ENCODE measurements around the gene ZNF500.
"Not testable (repeated sequence)": the region's sequence is repeated elsewhere in the genome, so short reads cannot be mapped to it uniquely, and the experiment has no call there.

ZNF500 gene

DNA sequence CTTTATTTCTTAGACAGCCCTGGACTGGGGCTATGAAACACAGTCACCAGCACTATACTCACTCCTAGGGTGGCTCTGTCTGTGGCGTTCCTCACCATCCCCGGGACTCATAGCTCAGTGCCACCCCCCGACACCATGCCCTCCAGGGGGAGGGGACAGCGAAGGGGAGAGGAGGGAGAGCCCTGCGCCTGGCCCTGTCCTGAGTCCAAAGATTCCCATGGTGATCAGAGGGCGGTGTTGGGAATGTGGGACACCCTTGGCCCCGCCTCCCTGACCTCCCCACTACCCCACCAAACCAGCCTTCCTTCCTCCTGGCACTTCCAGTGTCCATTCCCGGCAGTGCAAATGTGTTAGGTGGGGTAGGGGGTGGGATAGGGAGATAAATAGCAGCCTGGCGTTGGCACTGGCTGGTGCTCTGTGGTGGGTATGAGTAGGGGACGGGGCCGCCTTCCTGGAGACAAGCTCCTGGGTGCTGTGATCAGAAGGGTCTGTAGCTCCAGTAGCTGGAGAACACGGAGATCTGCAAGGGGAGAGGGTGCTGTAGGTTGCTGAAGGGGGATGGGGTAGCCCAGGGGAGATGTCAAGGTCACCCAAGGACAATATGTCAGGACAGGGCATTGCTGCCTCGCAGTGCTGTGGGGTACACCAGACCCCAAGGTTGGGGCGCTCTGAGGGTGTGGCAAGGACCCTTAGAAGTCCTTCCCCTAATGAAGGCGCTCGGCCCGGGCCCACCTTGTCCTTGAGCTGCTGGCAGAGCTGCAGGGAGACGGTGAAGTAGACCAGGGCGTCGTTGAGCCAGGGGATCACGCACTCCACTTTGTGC is 30.2 kb upstream of the ZNF500 start:
- DNase-seq (ENCODE audit: low read depth): no peak

DNA sequence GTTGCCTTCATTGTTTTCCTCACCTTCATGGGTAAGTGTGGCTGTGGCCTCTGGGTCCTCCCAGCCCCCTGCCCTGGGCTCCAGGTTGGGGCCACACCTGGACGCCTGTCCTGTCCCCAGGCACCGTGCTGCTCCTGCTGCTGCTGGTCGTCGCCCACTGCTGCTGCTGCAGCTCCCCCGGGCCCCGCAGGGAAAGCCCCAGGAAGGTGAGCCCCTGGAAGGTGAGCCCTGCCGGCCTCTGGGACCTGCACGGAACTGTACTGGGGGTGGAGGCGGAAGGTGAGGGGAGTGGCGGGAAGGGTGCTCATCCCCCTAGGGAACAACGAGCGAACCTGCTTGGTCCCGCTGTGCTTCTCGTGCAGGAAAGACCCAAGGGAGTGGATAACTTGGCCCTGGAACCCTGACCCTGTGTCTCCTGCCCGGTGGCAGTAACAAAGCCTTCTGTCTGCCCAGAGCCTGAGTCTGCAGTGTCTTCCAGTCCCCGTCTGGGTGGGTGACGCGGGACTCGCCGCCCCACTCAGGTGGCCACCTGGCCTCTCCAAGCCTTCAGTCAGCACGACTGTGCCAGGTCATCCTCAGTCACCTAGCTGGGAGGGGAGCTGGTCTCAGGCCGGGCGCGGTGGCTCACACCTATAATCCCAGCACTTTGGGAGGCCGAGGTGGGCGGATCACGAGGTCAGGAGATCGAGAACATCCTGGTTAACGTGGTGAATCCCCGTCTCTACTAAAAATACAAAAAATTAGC is 29.0 kb upstream of the ZNF500 start:
- DNase-seq (ENCODE audit: low read depth): no peak

DNA sequence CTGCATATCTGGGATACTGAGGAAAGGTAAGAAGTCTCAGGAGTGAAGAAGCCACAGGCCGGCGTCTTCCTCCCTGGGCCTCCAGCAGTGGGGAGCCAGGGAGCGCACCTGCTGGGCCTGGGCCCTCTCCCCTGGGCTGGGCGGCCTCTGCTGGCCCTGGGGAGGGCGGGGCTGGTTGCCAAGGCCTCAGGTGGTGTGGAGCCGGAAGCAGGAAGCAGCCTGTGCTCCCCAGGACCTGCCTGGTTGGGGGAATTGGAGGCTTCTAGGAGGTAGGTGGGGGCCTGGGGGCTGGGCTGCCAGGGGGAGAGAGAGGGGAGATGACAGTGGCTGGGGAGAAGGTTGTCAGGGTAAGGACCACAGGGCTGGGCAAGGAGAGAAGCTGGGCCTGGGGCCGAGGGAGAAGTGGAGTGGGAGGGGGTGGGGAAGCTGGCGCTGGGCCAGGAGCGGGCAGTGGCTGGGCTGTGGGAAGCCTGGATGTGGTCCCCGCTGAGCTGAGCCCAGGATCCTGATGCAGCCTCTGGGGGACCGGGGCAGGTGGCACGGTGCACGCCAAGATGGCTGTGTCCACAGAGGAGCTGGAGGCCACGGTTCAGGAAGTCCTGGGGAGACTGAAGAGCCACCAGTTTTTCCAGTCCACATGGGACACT is 28.3 kb upstream of the ZNF500 start, which contains the start of gene SMIM22:
Gene SMIM22, plus strand, starts transcription at position 189 of the 647 bp plus-strand sequence. Its CDS starts 366 bp downstream, at position 555.
- DNase-seq (ENCODE audit: low read depth): no peak

DNA sequence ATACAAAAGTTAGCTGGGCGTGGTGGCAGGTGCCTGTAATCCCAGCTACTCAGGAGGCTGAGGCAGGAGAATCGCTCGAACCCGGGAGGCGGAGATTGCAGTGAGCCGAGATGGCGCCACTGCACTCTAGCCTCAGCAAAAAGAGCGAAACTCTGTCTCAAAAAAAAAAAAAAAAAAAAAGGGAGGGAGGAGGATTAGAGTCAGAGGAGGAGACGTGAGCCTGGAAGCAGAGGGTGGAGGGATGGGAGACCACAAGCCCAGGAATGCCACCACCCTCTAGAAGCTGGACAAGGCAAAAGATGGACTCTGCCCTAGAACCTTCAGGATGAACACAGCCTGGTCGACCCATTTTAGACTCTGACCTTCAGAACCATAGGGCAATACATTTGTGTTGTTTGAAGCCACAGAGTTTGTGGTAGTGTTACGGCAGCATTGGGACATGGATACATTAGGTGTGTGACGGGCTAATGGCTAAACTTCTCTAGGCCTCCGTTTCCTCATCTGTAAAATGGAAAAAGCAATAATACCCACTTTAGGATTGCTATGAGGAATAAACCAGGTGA is 26.1 kb upstream of the ZNF500 start:
- no peak for DNase-seq (ENCODE audit: low read depth)

DNA sequence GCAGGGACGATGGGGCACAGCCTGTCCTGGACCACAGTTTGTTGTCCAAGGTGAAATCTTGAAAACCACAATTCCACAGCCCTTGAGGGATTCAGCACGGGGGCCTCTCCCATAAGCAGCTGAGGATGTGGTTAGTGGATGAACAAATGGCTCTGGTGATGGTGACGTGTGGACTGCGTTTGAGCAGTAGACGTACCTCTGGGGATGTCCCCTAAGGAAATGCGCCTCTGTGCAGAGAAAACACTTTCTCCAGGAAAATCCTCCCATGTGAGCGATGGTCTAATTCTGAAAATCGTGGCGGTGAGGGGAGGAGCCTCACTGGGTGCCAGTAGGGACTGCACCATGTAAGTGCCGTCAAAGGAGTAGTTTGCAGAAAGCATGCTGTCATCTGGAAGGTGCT is 23.9 kb upstream of the ZNF500 start:
- no peak for DNase-seq (ENCODE audit: low read depth)

DNA sequence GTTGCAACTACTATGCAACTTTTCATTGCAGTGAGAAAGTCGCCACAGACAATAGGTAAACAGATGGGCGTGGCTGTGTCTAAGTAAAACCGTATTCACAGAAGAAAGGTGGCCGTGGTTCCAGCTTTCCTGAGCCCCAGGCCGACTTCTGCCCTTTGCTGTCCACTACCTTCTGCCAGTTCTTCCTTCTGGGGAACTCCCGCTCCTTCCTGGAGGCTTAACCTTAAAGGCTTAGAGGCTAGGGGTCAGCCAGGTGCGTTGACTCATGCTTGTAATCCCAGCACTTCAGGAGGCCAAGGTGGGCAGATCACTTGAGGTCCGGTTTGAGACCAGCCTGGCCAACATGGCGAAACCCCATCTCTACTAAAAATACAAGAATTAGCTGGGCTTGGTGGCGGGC is 23.3 kb upstream of the ZNF500 start:
- no peak for DNase-seq (ENCODE audit: low read depth)

DNA sequence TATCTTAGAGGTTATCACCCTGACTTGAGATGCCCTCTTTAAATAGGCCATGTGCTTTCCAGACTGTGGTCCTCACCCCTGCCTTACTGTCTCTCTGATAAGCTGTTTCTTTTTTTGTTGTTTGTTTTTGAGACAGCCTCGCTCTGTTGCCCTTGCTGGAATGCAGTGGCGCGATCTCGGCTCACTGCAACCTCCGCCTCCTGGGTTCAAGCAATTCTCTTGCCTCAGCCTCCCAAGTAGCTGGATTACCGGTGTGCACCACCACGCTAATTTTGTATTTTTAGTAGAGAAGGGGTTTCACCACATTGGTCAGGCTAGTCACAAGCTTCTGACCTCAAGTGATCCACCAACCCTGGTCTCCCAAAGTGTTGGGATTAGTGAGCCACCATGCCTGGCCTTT is 21.9 kb upstream of the ZNF500 start:
- DNase-seq (ENCODE audit: low read depth): no peak

DNA sequence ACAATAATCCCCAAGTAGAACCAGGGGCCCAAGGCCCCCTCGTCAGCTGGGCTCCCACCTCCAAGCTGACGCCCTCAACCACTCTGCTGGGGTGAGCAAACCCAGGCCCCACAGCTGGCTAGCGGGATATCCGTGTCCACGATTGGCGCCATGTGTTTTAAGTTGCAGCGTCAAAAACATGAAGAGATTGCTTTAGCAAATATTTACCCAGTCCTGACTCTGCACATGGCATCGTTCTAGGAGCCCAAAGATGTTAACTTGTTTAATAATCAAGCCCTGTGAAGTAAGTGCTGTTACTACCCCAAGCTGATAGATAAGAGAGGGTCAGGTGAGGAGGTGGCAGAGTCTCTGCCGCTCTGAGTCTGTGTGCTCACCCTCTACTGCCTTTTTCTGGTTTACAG is 21.5 kb upstream of the ZNF500 start:
- no peak for DNase-seq (ENCODE audit: low read depth)

DNA sequence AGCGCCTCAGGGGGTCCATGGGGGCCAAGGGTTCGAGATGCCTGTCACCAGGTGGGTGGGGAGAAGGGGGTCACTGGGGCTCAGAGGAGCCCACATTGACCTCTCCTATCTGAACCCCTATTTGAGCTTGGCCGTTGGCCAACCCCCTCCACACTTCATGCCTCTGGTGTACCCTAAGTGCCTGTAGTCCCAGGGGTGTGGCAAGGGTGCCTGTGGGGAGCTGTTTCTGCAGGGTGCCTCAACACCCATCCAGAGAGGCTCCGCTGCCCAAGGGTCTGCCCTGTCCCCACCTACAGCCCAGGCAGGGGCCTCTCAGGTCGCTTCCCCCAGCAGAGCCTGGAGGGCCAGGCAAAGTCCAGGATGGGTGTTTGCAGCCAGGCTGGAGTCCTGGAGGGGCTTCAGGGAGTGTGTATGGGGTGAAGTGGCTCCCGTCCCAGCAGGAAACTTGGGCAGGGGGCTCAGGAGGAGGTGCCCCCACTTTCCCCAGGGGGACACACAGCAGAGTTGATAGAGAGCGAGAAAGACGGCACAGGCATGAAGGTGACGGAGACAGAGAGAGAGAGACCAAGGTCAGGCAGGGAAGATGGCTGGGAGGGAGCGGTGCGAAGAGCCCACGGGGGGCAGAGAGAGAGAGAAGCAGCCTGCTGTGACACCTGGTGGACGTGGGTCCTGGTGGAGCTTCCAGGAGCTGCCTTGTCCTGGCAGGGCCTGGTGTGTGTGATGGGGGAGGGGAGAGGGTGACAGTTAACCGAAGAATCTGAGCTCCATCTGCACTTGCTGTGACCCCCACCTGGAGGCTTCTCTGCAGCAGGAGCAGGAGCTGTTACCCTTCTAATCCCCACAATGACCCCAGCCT is 20.9 kb upstream of the ZNF500 start, which contains the start of gene SEPTIN12:
Gene SEPTIN12, minus strand, starts transcription at position 719 of the 856 bp plus-strand sequence. Its CDS starts 700 bp downstream, at position 19.
- no peak for DNase-seq (ENCODE audit: low read depth)

DNA sequence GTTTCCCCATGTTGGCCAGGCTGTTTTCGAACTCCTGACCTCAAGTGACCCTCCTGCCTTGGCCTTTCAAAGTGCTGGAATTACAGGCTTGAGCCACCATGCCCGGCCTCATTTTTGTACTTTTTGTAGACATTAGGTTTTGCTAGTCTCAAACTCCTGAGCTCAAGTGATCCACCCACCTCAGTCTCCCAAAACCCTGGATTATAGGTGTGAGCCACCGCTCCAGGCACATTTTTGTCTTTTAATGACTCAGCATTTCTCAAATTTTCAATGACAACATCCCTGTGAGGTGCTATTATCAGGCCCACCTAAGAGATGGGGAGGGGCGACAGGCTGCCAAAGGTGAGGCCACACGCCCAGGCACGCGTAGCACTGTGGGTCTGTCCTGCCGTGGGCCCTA is 20.1 kb upstream of the ZNF500 start:
- DNase-seq (ENCODE audit: low read depth): no peak

DNA sequence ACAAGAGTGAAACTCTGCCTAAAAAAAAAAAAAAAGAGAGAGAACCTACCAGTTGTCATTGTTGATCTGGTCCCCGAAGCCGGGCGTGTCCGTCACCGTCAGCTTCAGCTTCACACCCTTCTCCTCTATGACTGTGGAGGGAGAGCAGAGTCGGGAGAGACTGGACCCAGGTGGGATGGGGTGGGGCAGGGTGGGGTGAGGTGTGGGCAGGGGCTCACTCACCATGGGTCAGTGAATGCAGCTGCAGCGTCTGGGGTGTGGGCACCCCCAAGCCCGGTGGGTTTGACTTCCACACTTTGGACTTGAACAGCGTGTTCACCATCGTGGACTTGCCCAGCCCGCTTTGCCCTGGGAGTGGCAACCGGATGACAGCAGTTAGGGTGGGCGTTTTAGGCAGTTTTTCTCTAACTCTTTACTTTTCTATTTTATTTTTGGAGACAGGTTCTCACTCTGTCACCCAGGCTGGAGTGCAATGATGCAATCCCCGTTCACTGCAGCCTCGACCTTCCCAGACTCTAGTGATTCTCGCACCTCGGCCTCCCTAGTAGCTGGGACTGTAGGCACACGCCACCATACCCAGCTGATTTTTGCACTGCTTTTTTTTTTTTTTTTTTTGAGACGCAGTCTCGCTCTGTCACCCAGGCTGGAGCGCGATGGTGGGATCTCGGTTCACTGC is 18.9 kb upstream of the ZNF500 start:
- DNase-seq (ENCODE audit: low read depth): no peak

DNA sequence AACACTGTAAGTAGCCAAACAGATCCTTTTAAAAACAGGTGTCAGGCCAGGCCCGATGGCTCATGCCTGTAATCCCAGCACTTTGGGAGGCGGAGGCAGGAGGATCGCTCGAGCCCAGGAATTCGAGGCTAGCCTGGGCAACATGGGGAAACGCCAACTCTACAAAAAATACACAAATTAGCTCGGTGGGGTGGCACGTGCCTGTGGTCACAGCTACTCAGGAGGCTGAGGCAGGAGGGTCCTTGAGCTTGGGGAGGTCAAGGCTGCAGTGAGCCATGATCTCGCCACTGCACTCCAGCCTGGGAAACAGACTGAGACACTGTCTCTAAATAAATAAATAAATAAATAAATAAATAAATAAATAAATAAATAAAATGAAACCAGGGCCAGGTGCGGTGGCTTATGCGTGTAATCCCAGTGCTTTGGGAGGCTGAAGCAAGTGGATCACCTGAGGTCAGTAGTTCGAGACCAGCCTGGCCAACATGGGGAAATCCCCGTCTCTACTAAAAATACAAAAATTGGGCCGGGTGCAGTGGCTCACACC is 17.6 kb upstream of the ZNF500 start:
- DNase-seq (ENCODE audit: low read depth): not testable (repeated sequence)

DNA sequence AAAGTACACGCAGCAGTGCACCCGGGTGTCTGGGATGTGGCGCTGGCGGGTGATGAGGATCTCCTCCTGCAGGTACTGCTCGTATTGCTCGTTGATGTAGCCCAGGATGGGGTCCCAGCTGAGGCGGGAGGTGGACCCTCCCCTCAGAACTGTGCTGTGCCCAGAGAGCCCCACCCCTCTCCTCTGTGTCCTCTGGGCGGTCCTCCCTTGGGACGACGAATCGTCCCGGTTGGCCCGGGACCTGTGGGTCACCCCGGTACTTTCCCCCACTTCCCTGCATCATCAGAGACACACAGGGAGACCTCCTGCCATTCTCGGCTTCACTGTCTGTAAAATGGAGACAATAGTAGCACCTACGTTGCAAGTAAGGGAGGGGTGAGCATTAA is 17.0 kb upstream of the ZNF500 start:
- no peak for DNase-seq (ENCODE audit: low read depth)

DNA sequence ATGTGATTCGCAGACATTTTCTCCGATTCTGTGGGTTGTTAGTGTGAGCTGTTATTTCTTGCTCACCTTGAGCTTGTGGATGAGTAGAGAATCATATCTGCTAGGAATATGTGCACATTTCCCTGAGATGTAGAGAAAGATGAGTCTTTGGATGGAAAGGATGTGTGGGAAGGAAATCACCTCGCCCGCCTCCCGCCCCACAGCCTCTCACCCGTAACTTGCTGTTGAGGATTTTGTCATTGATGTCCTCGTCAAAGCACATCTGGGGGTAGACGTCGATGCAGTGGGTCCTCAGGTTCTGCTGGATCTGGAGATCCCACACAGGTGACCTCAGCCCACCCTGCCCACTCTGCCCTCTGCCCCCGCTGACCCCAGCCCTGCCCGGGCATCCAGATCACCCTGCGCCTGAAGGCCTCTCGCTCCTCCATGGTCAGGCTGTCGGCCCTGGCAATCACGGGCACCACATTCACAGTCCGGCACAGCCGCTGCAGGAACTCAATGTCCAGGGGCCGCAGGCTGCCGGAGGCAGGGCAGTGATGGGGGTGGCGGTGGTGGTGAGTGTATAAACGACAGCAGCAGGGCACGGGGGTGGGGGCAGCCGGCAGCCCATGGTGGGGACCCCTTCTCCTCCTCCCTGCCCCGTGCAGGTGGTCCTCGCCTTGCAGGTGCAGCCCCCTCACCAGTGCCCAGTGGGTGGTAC is 16.4 kb upstream of the ZNF500 start:
- DNase-seq (ENCODE audit: low read depth): no peak

DNA sequence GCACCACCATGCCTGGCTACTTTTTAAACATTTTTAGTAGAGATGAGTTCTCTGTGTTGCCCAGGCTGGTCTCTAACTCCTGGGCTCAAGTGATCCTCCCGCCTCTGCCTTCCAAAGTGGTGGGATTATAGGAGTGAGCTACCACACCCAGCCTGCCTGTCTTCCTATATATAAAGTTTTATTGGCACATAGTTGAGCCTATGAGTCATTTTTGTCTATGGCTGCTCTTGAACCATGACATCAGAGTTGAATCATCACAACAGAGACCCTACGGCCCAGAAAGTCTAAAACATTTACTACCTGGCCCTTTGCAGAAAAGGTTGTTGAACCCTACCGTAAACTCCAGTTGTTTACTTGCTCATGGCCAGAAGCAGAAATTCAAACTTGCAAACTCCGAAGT is 13.3 kb upstream of the ZNF500 start:
- DNase-seq (ENCODE audit: low read depth): no peak

DNA sequence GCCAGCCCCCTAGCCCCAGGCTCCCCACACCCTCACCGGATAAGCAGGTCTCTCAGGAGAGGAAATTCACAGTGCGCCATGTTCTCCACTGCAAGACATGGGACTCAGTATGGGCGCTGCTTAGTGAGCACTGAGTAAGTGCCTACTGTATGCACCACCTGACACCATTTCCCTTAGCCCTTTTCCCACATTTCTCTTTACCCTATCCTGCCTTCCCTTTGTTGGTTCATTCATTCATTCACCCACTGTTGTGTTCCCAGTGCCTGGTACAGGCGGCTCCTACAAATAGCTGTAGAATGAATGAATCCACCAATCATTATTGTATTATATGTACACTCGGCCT is 11.1 kb upstream of the ZNF500 start:
- DNase-seq (ENCODE audit: low read depth): no peak

DNA sequence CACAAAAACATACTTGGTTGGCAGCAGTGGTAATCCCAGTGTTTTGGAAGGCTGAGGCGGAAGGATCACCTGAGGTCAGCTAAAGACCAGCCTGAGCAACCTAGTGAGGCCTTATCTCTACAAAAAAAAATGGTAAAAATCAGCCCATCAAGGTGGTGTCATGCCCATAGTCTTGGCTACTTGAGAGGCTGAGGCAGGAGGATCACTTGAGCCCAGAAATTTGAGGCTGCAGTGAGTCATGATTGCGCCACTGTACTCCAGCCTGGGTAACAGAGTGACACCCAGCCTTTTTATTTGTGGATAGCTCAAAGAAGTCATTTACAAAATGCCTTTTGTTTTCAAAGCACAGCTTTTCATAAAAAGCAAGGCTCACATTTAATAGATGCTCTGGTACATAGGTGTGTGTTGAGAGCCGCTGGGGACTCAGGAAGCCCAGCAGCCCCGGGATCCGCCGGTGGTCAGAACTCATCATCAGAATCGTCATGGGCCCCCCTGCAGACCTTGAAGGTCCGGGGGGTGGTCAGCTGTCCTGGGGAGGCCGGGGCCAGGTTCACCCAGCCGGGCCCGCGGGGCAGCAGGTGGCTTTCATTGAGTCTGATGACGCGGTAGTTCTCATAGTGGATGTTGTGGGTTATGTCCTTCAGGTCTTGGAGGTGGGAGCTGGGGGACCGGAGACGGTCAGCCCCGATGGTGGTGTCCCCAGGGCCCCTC is 10.5 kb upstream of the ZNF500 start:
- DNase-seq (ENCODE audit: low read depth): no peak

DNA sequence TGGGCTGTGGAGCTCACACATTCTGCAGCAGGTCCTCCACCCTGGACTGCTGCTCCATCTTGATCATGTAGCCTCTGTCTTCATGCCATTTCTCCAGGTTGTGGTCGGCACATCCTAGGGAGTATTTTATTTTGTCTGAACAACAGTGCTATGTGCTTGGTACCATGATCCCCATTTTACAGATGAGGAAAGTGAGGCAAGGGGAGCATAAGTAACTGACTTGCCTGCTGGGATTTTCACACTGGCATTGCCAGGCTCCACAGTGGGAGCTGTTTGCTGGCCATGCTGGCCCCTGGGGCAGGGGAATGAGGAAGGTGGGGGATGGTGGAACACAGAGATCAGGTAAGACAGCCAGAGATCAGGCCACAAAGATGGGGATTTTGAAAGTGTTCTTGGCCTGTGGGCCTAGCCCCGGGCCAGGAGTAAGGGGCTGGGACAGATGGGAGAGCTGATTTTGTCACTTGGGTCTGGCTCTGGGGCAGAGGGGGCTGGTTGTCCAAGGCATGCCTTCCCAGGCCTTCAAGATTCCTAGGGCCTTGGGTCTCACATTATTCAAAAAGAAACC is 9.3 kb upstream of the ZNF500 start:
- DNase-seq (ENCODE audit: low read depth): no peak

DNA sequence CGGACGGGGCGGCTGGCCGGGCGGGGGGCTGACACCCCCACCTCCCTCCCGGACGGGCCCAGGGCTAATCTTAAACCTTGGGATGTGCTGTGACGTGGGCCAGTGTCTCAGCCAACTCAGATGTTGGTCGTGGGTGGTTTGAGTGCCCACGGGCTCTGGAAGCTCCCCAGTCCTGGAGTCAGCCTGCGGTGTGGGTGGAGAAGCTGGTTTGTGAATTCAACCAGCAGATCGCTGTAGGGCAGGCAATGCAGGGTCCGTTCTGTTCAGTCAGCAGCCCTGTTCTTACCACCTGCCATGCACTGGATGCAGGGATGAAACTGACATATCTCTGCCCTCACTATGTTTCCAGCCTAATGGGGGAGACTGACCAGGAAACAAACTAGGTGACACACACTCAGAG is 8.0 kb upstream of the ZNF500 start:
- DNase-seq (ENCODE audit: low read depth): no peak
